DOHH2 (cell line): ENCODE data around the gene TNFRSF19.

Source experiments
- H3F3A ChIP-seq: fragments of 200-600 bp; sonication (generic), shearing (Covaris generic); 2 replicates; pipeline ENCODE4 v1.6.0; 2016; ENCODE audit warnings: antibody characterized with exemption, mild to moderate bottlenecking; ENCODE audit not compliant: control insufficient read depth, insufficient read depth
- H3K27ac ChIP-seq: fragments of 200-600 bp; sonication (generic); 2 replicates; pipeline ENCODE4 v1.5.1; 2014; ENCODE audit warnings: low read depth, mild to moderate bottlenecking, low read length, moderate library complexity
- H3K27me3 ChIP-seq: fragments of 200-600 bp; sonication (generic); 2 replicates; pipeline ENCODE4 v1.6.1; 2014; ENCODE audit warnings: mild to moderate bottlenecking, low read length, mixed read lengths; ENCODE audit not compliant: control insufficient read depth
- H3K36me3 ChIP-seq: fragments of 200-600 bp; sonication (generic); 2 replicates; pipeline ENCODE4 v1.6.1; 2014; ENCODE audit warnings: mild to moderate bottlenecking, low read length, moderate library complexity, mixed read lengths; ENCODE audit not compliant: control insufficient read depth
- H3K4me1 ChIP-seq: fragments of 200-600 bp; sonication (generic); 2 replicates; pipeline ENCODE4 v1.6.1; 2014; ENCODE audit warnings: mild to moderate bottlenecking, low read length, mixed read lengths; ENCODE audit not compliant: control insufficient read depth
- H3K4me2 ChIP-seq: fragments of 200-600 bp; sonication (generic); 2 replicates; pipeline ENCODE4 v1.6.0; 2014; ENCODE audit warnings: mild to moderate bottlenecking, low read length, moderate library complexity
- H3K4me3 ChIP-seq: fragments of 200-600 bp; sonication (generic); 2 replicates; pipeline ENCODE4 v1.5.1; 2014; ENCODE audit warnings: mild to moderate bottlenecking, low read length, mixed read lengths
- H3K79me2 ChIP-seq: fragments of 200-600 bp; sonication (generic); 2 replicates; pipeline ENCODE4 v1.6.1; 2014; ENCODE audit warnings: mild to moderate bottlenecking, low read length, mixed read lengths; ENCODE audit not compliant: control insufficient read depth
- H3K9me2 ChIP-seq: fragments of 200-600 bp; sonication (generic); replicated peaks from 2 replicates; pipeline ENCODE4 v1.6.1; 2014; ENCODE audit warnings: mild to moderate bottlenecking, low read length, mixed read lengths; ENCODE audit not compliant: control insufficient read depth
- H3K9me3 ChIP-seq: fragments of 200-600 bp; sonication (generic); 2 replicates; pipeline ENCODE4 v1.6.1; 2014; ENCODE audit warnings: antibody characterized with exemption, low read length, mixed read lengths; ENCODE audit not compliant: control insufficient read depth, insufficient read depth
- H4K20me1 ChIP-seq: fragments of 200-600 bp; sonication (generic); 2 replicates; pipeline ENCODE4 v1.6.0; 2014; ENCODE audit warnings: low read depth, mild to moderate bottlenecking, antibody characterized with exemption, low read length, moderate library complexity; ENCODE audit not compliant: control insufficient read depth, insufficient read depth
- CTCF ChIP-seq: fragments of 200-600 bp; sonication (generic); IDR thresholded peaks from one replicate; pipeline ENCODE4 v1.5.1; 2014; ENCODE audit warnings: antibody characterized with exemption, mild to moderate bottlenecking, low read depth, low read length; ENCODE audit not compliant: poor library complexity, severe bottlenecking
- EZH2phosphoT487 ChIP-seq: fragments of 200-600 bp; sonication (generic); IDR thresholded peaks from 2 replicates; pipeline ENCODE4 v1.6.1; 2017; ENCODE audit warnings: borderline replicate concordance, mild to moderate bottlenecking, antibody characterized with exemption, low read length, moderate library complexity, mixed read lengths

Gene TNFRSF19

GRCh38 chr13:23541221-23541824, 28.9 kb upstream of the TNFRSF19 start:
- H3K36me3 ChIP-seq = no peaks in the 10 kb centered on the region
- H3F3A ChIP-seq = no peaks in the 10 kb centered on the region
- no peak overlapping the region for H3K4me3 ChIP-seq
- no peak overlapping the region for H3K27ac ChIP-seq
- no peaks in the 10 kb centered on the region for H4K20me1 ChIP-seq
- no peaks in the 10 kb centered on the region for H3K27me3 ChIP-seq
- H3K4me1 ChIP-seq = no peaks in the 10 kb centered on the region
- no peaks in the 10 kb centered on the region for H3K79me2 ChIP-seq
- TF ChIP-seq EZH2phosphoT487 (no peak), CTCF (no peak)
- no peak overlapping the region for H3K4me2 ChIP-seq
- H3K9me2 ChIP-seq = no peaks in the 10 kb centered on the region
- H3K9me3 ChIP-seq = no peaks in the 10 kb centered on the region

GRCh38 chr13:23544668-23545067, 25.5 kb upstream of the TNFRSF19 start:
- Histone ChIP-seq H3K79me2 (no peaks in the 10 kb centered on the region), H4K20me1 (no peaks in the 10 kb centered on the region), H3K4me2 (no peak overlapping the region), H3K9me3 (no peaks in the 10 kb centered on the region), H3F3A (no peaks in the 10 kb centered on the region), H3K27me3 (no peaks in the 10 kb centered on the region), H3K36me3 (no peaks in the 10 kb centered on the region), H3K4me1 (no peaks in the 10 kb centered on the region), H3K27ac (no peak overlapping the region), H3K9me2 (no peaks in the 10 kb centered on the region), H3K4me3 (no peak overlapping the region)
- no peak for TF ChIP-seq CTCF
- TF ChIP-seq EZH2phosphoT487 = no peak

- Histone ChIP-seq H3F3A (no peaks in the 10 kb centered on the region), H3K79me2 (no peaks in the 10 kb centered on the region), H3K4me2 (no peak overlapping the region), H3K27me3 (no peaks in the 10 kb centered on the region), H3K27ac (no peak overlapping the region), H3K9me3 (no peaks in the 10 kb centered on the region), H3K36me3 (no peaks in the 10 kb centered on the region), H3K9me2 (no peaks in the 10 kb centered on the region), H3K4me1 (no peaks in the 10 kb centered on the region), H3K4me3 (no peak overlapping the region), H4K20me1 (no peaks in the 10 kb centered on the region)
- TF ChIP-seq CTCF (no peak), EZH2phosphoT487 (no peak)
These were observed 23.1 kb upstream of the TNFRSF19 start for GRCh38 chr13:23547000-23547590.
